T-helper 2 cell treated with Interferon-gamma antibody and Interleukin-4, amounts not matched to agents 5 μg/mL and 100 μg/mL, for 36 hours (primary cell): Measurements from ENCODE around the gene SCEL.

Experiments used
- DNase-seq: peaks from one replicate; pipeline ENCODE4 v3.0.0; 2021; ENCODE audit warnings: low spot score
- H3K27ac Mint-ChIP-seq: one replicate; pipeline ENCODE4 v1.8.0; 2021; ENCODE audit warnings: mild to moderate bottlenecking, mixed read lengths
- H3K27me3 Mint-ChIP-seq: one replicate; pipeline ENCODE4 v1.8.0; 2021; ENCODE audit warnings: low read depth, mixed read lengths
- H3K36me3 Mint-ChIP-seq: one replicate; pipeline ENCODE4 v1.8.0; 2021; ENCODE audit warnings: low read depth, mixed read lengths
- H3K4me1 Mint-ChIP-seq: one replicate; pipeline ENCODE4 v1.8.0; 2021; ENCODE audit warnings: low read depth, mixed read lengths
- H3K4me3 Mint-ChIP-seq: one replicate; pipeline ENCODE4 v1.8.0; 2022; ENCODE audit warnings: mild to moderate bottlenecking, moderate library complexity, mixed read lengths
- H3K9me3 Mint-ChIP-seq: one replicate; pipeline ENCODE4 v1.8.0; 2021; ENCODE audit warnings: mixed read lengths

The SCEL gene

DNA sequence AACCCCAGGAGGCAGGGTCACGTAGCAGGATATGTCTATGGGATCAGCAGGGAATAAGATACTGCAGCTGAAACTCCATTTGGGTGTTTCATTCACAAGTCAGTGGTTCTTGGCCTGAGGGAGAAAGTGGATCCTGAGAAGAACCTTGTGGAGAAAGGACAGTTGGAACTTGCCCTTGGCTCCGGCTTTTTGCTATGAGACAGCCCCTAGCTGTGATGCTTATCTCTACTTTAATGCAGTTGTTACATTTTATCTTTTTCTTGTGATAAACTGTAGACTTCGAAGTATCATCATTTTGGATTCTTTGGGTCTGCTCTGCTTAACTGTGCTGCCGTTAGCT is 6.0 kb upstream of the SCEL start:
- no peak for DNase-seq
- Mint-ChIP-seq H3K9me3 (no peaks in the 10 kb centered on the region), H3K4me1 (peaks cover 3% of the 10 kb centered on the region), H3K27ac (no peak overlapping the region), H3K4me3 (no peak overlapping the region), H3K27me3 (peaks cover 3% of the 10 kb centered on the region), H3K36me3 (no peaks in the 10 kb centered on the region)

DNA sequence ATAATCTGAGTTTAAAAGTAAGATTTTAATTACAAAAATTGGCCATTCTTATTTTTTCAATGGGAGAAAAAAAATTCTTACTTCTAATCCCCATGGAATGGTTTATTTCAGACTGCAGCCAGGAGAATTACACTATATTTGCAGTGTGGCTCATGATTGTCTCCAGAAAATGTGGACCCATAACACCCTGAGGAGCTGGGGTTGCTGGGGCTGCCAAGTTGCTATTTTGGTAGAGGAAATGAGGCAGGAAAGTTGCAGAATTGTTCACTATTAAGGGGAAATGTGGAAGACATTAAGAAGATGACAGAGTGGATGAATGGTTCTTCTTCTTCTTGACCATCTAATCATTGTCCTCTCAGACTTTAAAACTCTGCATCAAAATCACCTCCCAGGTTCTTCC is 4.6 kb upstream of the SCEL start:
- Mint-ChIP-seq H3K27me3 (peaks cover 6% of the 10 kb centered on the region), H3K4me3 (no peak overlapping the region), H3K4me1 (peaks cover 3% of the 10 kb centered on the region), H3K9me3 (no peaks in the 10 kb centered on the region), H3K36me3 (no peaks in the 10 kb centered on the region), H3K27ac (no peak overlapping the region)
- DNase-seq = no peak

GRCh38 chr13:77532983-77533382 is 2.5 kb upstream of the SCEL start:
- Mint-ChIP-seq H3K4me1 (peaks cover 3% of the 10 kb centered on the region), H3K4me3 (no peak overlapping the region), H3K27ac (no peak overlapping the region), H3K36me3 (no peaks in the 10 kb centered on the region), H3K9me3 (no peaks in the 10 kb centered on the region), H3K27me3 (peaks cover 12% of the 10 kb centered on the region)
- no peak for DNase-seq

DNA sequence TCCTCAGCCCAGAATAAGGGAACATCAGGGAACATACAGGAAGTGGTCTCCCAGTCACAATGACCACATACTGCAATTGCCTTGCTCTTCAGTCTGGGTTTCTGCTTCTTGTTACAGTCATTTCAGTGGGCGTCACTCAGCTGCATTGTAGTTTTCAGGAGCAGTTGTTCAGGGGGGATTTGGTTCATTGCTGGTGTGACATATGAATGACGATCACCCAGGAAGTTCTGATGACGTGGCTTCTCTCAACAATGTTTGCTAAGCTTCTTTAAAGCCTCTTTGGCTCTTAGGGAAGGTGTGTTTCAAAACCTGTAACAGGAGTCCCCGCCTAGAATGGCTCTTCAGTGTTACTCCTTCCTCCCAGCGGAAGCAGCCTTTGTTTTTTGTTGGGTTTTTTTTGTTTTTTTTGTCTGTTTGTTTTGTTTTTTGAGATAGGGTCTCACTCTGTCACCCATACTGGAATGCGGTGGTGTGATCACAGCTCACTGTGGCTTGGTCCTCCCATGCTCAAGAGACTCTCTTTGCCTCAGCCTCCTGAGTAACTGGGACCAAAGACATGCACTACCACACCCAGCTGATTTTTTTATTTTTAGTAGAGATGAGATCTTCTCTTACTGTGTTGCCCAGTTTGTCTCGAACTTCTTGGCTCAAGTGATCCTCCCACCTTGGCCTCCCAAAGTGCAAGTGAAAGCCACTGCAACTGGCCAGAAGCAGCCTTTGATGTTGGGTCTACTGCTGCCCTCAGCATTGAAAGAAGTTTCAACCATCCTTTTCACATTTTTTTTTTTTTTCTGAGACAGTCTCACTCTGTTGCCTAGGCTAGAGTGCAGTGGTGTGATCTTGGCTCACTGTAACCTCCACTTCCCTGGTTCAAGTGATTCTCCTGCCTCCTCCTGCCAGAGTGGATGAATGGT is 1.4 kb upstream of the SCEL start:
- Mint-ChIP-seq H3K9me3 (no peaks in the 10 kb centered on the region), H3K4me1 (peaks cover 3% of the 10 kb centered on the region), H3K27me3 (peaks cover 12% of the 10 kb centered on the region), H3K27ac (no peak overlapping the region), H3K36me3 (no peaks in the 10 kb centered on the region), H3K4me3 (no peak overlapping the region)
- no peak for DNase-seq

- no peak overlapping the region for H3K27ac Mint-ChIP-seq
- DNase-seq = no peak
Measured at GRCh38 chr13:77536358-77536757, 852 bp downstream of the SCEL start.

GRCh38 chr13:77537289-77537919 is 1.9 kb downstream of the SCEL start:
- no peak overlapping the region for H3K27ac Mint-ChIP-seq
- peaks cover 14% of the 10 kb centered on the region for H3K27me3 Mint-ChIP-seq
- H3K4me1 Mint-ChIP-seq = no peaks in the 10 kb centered on the region
- H3K9me3 Mint-ChIP-seq = no peaks in the 10 kb centered on the region
- no peaks in the 10 kb centered on the region for H3K36me3 Mint-ChIP-seq
- DNase-seq = no peak
- H3K4me3 Mint-ChIP-seq = no peak overlapping the region

More at GRCh38 chr13:77536358-77536757, 852 bp downstream of the SCEL start:
- no peaks in the 10 kb centered on the region for H3K9me3 Mint-ChIP-seq
- H3K4me1 Mint-ChIP-seq = no peaks in the 10 kb centered on the region
- no peaks in the 10 kb centered on the region for H3K36me3 Mint-ChIP-seq
- H3K27me3 Mint-ChIP-seq = peaks cover 17% of the 10 kb centered on the region
- H3K4me3 Mint-ChIP-seq = no peak overlapping the region

DNA sequence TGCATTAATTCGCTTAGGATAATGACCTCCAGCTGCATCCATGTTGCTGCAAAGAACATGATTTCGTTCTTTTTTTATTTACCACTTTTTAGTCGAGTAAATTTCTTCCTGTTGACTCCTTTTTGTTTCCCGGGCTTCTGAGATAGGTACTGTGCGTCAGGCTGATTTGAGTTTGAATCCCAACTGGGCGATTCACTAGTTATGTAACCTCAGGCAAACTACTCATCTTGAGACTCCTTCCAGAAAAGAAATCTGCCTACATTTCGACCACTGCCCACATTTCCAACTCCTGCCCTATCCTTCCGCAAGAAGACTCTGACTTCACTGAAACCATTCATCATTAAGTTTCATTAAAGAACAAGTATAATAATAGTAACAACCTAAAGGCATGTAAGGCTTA is 8.2 kb downstream of the SCEL start:
- Mint-ChIP-seq H3K4me1 (no peaks in the 10 kb centered on the region), H3K9me3 (no peaks in the 10 kb centered on the region), H3K4me3 (no peak overlapping the region), H3K27me3 (peaks cover 10% of the 10 kb centered on the region), H3K27ac (no peak overlapping the region), H3K36me3 (no peaks in the 10 kb centered on the region)
- DNase-seq = no peak

DNA sequence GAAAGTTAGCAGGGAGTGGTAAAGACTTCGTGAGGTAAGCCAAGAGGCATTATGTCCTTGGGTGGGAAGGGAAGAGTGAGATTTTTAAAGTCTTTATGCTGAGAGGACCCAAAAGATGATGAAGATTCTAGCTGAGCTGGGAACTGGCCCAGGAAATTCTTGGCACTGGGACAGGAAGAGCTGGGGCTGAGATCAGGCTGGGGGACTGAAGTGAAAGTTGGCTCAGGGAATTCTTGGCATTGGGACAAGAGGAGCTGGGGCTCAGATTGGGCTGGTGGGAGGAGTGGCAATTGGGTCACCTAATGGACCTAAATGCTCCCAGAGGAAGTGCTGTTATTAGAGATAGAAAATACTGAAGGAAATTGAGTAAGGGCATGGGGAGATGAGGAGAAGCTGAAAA is 8.8 kb downstream of the SCEL start:
- DNase-seq = no peak
- Mint-ChIP-seq H3K4me1 (no peaks in the 10 kb centered on the region), H3K4me3 (no peak overlapping the region), H3K36me3 (no peaks in the 10 kb centered on the region), H3K9me3 (no peaks in the 10 kb centered on the region), H3K27ac (no peak overlapping the region), H3K27me3 (peaks cover 10% of the 10 kb centered on the region)

- no peaks in the 10 kb centered on the region for H3K9me3 Mint-ChIP-seq
- DNase-seq = no peak
- H3K36me3 Mint-ChIP-seq = no peaks in the 10 kb centered on the region
- peaks cover 10% of the 10 kb centered on the region for H3K27me3 Mint-ChIP-seq
- no peak overlapping the region for H3K4me3 Mint-ChIP-seq
- no peak overlapping the region for H3K27ac Mint-ChIP-seq
- no peaks in the 10 kb centered on the region for H3K4me1 Mint-ChIP-seq
Measured at GRCh38 chr13:77544758-77545338, 9.3 kb downstream of the SCEL start.

DNA sequence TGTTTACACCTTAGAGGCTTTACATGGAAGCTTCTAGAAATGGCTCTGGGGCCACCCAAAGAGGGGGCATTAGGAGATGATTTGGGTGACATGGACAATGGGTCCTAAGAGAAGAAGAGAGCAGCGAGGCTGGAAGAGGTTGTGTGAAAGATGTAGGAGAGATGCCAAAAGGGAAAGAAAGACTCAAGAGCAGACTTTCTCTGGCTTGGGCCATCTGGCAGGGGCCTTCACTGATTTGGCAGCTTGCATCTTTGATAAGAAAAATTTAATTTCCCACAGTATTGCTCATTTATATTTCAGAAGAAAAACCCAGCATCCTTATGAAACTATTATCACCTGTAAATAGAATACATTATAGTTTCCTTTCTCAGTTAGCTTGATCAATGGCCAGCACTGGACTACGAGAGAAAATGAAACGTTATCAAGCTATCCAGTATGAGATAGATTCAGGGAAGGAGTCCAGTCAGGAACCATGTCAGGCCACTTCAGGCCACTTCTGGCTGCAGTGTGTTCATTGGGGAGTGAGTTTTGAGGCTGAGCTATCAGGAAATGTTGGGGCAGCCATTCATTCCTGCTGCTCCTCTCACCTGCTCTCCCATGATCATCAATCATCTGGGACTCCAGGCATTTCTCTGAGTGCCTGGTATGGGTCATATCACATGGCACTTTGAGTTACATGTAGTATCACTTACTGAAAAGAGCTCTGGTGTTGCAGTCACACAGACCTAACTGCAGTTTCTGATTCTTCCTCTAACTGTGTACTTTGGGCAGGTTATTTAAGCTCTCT is 10.3 kb downstream of the SCEL start:
- H3K4me1 Mint-ChIP-seq = no peaks in the 10 kb centered on the region
- DNase-seq = no peak
- H3K4me3 Mint-ChIP-seq = no peak overlapping the region
- no peak overlapping the region for H3K27ac Mint-ChIP-seq
- peaks cover 4% of the 10 kb centered on the region for H3K27me3 Mint-ChIP-seq
- H3K9me3 Mint-ChIP-seq = no peaks in the 10 kb centered on the region
- H3K36me3 Mint-ChIP-seq = no peaks in the 10 kb centered on the region

- H3K27me3 Mint-ChIP-seq = peaks cover 4% of the 10 kb centered on the region
- no peaks in the 10 kb centered on the region for H3K9me3 Mint-ChIP-seq
- no peak for DNase-seq
- H3K4me3 Mint-ChIP-seq = no peak overlapping the region
- H3K36me3 Mint-ChIP-seq = no peaks in the 10 kb centered on the region
- H3K4me1 Mint-ChIP-seq = no peaks in the 10 kb centered on the region
- H3K27ac Mint-ChIP-seq = no peak overlapping the region
Measured at GRCh38 chr13:77548095-77548494, 12.6 kb downstream of the SCEL start.

DNA sequence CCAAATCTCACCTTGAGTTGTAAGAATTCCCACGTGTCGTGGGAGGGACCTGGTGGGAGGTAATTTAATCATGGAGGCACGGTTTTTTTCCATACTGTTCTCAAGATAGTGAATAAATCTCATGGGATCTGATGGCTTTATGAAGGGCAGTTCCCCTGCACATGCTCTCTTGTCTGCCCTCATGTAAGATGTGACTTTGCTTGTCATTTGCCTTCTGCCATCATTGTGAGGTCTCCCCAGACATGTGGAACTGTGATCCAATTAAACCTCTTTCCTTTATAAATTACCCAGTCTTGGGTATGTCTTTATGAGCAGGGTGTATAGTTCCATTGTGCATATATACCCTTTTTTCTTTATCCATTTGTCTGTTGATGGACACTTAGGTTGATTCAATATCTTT is 13.1 kb downstream of the SCEL start:
- no peaks in the 10 kb centered on the region for H3K4me1 Mint-ChIP-seq
- no peak overlapping the region for H3K27ac Mint-ChIP-seq
- no peaks in the 10 kb centered on the region for H3K9me3 Mint-ChIP-seq
- no peak overlapping the region for H3K4me3 Mint-ChIP-seq
- H3K27me3 Mint-ChIP-seq = peaks cover 4% of the 10 kb centered on the region
- H3K36me3 Mint-ChIP-seq = no peaks in the 10 kb centered on the region
- no peak for DNase-seq

DNA sequence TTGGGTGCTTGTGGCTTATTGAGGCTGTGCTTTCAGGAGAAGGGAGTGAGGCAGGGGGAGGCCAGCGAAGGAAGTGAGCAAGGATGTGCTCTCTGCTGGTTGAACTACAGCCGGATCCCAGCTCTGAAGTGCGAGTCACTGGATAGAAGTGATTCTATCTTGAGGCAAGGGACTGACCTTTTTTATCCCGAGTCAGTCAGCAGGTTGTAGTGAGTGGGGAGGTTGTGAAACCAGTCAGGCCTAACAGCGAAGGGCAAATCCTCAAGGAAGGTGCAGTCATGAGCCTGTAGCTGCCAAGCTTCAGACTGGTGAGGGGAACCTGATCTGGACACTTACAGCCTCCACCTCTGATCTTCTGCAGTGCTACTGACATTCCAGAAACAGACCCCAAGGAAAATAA is 18.6 kb downstream of the SCEL start:
- no peaks in the 10 kb centered on the region for H3K9me3 Mint-ChIP-seq
- DNase-seq = no peak
- peaks cover 3% of the 10 kb centered on the region for H3K4me1 Mint-ChIP-seq
- H3K4me3 Mint-ChIP-seq = no peak overlapping the region
- H3K27me3 Mint-ChIP-seq = peaks cover 3% of the 10 kb centered on the region
- H3K36me3 Mint-ChIP-seq = no peaks in the 10 kb centered on the region
- no peak overlapping the region for H3K27ac Mint-ChIP-seq

DNA sequence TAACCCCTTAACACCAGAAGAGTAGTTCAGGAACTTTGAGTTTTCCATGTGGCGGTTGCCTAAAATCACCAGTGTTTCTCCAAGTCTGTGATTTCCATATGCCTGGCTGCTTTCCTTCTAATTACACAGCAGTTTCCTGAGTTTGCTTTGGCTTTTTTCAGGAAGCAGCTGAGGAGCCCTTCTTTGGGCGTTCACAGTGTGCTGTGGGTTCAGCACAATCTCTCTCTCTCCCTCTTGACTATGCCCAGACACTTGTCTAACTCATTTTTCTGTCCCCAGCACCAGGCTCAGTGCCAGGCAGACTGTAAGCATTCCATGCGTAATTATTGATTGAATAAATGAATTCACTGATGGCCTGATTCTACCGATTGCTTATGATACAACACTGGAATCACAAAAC is 19.7 kb downstream of the SCEL start:
- no peak overlapping the region for H3K4me3 Mint-ChIP-seq
- H3K27ac Mint-ChIP-seq = no peak overlapping the region
- no peak for DNase-seq
- H3K9me3 Mint-ChIP-seq = no peaks in the 10 kb centered on the region
- peaks cover 7% of the 10 kb centered on the region for H3K4me1 Mint-ChIP-seq
- peaks cover 6% of the 10 kb centered on the region for H3K27me3 Mint-ChIP-seq
- no peaks in the 10 kb centered on the region for H3K36me3 Mint-ChIP-seq
